ENCODE results near the gene UBE2E3. TPM values are rescaled to one million over a fixed set of nuclear protein-coding genes. Genes with fewer than 3 reads are reported as not detected.
A peak's percentile ranks its signal among the peaks of the same experiment; 100 is the strongest.
"Not testable (repeated sequence)": the region's sequence is repeated elsewhere in the genome, so short reads cannot be mapped to it uniquely, and the experiment has no call there.

Gene UBE2E3
- total RNA-seq, 2 donors from 2014 or later = 26.9 to 38.1 TPM

DNA sequence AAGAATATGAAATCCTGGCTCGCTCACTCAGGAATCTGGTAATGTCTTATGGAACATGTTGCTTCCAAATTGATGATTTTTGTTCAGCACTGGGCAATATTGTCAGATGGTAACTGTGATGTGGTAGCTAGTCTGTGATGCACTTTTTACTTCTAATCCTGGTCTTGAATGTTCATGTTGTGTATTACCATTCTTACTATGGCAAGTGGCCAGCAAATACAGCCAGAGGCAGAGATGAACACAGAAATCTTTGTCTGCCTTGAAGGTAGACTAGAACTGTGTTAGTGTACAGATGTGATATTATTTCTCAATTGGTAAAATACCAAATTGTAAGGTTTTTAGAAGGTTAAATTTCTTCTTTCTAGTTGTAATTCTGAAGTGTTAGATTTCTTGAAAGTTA, 83.3 kb downstream of the UBE2E3 start:
- Mint-ChIP-seq H3K9me3 (no peaks in the 10 kb centered on the region), H3K4me1 (no peaks in the 10 kb centered on the region), H3K27ac (no peak overlapping the region)

DNA sequence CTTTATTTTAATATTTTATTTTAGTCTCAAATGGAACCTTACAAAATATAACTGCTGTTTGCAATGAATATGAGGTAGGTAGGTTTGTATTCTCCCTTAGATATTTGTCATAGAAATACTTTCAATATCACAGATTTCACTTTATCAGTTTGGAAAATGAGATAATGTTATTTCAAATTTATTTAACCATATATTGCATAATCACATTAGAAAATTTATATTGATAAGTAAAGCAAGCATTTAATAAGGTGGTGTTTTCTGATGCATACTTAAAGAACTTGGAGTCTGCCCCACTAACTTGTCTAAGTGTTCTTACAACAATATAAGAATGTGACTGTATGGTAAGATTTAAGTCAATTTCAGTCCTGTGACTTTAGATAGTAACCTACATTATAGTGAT, 85.1 kb downstream of the UBE2E3 start:
- Mint-ChIP-seq H3K9me3 (no peaks in the 10 kb centered on the region), H3K4me1 (no peaks in the 10 kb centered on the region), H3K27me3 (no peaks in the 10 kb centered on the region), H3K4me3 (no peak overlapping the region), H3K27ac (no peak overlapping the region), H3K36me3 (ENCODE audit: low read depth) (peaks cover 19% of the 10 kb centered on the region)
- no peak for ATAC-seq (replicated peaks)

More for the DNA sequence above, 83.3 kb downstream of the UBE2E3 start:
- no peaks in the 10 kb centered on the region for H3K27me3 Mint-ChIP-seq
- ATAC-seq (replicated peaks) = no peak
- H3K36me3 Mint-ChIP-seq (ENCODE audit: low read depth) = peaks cover 19% of the 10 kb centered on the region
- no peak overlapping the region for H3K4me3 Mint-ChIP-seq

DNA sequence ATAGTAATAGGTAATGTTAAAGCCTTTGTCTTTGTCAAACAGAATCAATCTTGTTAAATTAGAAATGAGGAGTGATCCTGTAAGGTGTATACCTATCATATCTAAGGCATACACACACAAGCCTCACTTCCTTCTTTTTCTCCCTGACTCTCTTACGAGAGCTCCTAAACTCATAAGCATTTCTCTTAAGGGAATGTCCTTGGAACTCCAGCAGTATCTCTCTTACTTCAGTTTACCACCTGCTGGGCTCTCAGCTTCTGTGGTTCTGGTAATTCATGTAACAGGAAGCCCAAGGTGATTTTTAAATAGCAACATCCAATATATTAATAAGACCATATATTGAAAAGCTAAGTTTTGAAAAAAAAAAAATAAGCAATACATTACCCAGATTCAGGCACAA, 85.9 kb downstream of the UBE2E3 start:
- no peaks in the 10 kb centered on the region for H3K27me3 Mint-ChIP-seq
- H3K36me3 Mint-ChIP-seq (ENCODE audit: low read depth) = peaks cover 18% of the 10 kb centered on the region
- no peak overlapping the region for H3K4me3 Mint-ChIP-seq
- no peaks in the 10 kb centered on the region for H3K9me3 Mint-ChIP-seq
- H3K4me1 Mint-ChIP-seq = no peaks in the 10 kb centered on the region
- no peak for ATAC-seq (replicated peaks)
- no peak overlapping the region for H3K27ac Mint-ChIP-seq

DNA sequence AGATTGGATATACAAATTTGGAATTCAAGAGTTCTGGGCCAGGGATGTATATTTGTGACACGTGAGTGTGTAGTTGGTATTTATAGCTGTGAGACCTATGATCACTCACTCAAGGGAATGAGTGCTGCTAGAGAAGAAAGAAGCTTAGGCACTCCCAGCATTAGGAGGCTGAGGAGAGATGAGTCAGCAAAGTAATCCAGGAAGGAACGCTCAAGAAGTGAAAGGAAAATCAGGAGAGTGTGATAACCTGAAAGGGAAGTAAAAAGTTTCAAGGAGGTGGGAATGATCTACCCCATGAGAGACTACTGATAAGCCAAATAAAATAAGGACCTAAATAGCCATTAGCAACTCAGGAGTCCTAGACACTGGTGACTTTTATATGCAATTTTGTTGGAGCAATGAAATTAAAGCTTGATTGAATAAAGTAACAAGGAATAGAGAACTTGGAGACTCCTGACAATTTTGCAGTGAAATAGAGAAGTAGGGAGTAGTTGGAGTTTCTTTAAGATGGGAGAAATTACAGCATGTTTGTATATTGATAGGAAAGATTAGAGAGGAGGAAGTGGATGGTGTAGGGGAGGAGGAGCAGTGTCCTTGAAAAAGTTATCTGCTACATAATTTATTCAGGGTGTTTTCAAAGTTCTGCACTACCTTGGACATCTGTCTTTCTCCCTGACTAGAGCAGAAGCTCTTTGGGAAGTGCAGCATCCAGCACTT, 89.9 kb downstream of the UBE2E3 start:
- no peak for ATAC-seq (replicated peaks)
- Mint-ChIP-seq H3K27me3 (no peaks in the 10 kb centered on the region), H3K4me1 (no peaks in the 10 kb centered on the region), H3K9me3 (no peaks in the 10 kb centered on the region), H3K27ac (no peak overlapping the region), H3K4me3 (no peak overlapping the region), H3K36me3 (ENCODE audit: low read depth) (no peaks in the 10 kb centered on the region)

DNA sequence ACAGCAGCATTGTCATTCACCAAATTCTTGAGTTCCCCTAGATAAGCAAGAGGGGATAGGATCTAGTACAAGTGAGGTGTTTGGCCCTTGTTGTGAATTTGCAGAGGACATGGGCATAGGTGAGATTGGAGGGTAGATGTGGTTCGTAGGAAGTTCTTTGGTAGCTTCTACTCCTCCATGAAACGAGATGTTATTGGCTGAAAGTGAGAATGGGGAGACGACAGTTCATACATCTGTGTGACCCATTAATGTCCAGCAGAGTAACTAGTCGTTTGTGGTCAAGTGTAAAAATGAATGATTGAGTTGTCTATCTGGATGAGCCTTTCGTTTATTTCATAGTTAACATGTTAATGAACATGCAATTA, 90.4 kb downstream of the UBE2E3 start:
- H3K27ac Mint-ChIP-seq = no peak overlapping the region
- H3K9me3 Mint-ChIP-seq = no peaks in the 10 kb centered on the region
- H3K36me3 Mint-ChIP-seq (ENCODE audit: low read depth) = no peaks in the 10 kb centered on the region
- no peaks in the 10 kb centered on the region for H3K4me1 Mint-ChIP-seq
- ATAC-seq (replicated peaks) = no peak
- no peak overlapping the region for H3K4me3 Mint-ChIP-seq
- no peaks in the 10 kb centered on the region for H3K27me3 Mint-ChIP-seq

DNA sequence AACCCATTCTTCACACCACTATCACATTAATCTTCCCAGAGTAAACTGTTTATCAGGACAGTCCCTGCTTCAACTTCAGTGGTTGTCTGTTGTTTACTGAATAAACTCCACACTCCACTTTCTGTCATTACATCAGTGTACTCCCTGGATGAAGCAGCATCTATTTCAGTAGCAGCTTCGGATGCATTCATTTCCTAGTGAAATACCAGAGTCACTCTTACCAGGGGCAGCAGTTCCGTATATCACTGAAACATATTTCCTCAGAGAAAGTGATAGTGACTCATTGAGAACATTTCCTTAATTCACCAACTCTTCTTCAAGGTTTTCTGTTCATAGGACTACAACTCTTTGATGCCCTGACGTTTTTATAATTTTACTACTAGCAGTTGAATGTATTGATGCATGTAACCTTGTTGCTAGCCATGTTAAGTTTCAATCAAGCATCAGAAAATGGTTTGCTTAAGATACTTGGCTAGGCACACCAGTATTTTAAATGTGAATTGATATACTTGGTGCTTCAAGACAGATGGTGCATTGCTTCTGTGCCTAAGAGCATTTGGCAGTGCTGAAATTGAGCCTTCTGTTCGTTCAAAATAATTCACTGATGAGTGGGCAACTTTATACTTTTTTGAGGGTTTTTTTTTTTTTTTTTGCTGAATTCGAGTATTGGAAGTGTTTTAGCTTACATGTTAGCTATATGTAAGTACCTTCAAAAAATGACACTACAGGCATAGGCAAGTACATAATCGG, 92.3 kb downstream of the UBE2E3 start:
- H3K9me3 Mint-ChIP-seq = no peaks in the 10 kb centered on the region
- no peaks in the 10 kb centered on the region for H3K27me3 Mint-ChIP-seq
- peak; percentile 43 for ATAC-seq (replicated peaks)
- H3K27ac Mint-ChIP-seq = no peak overlapping the region
- H3K36me3 Mint-ChIP-seq (ENCODE audit: low read depth) = no peaks in the 10 kb centered on the region
- H3K4me1 Mint-ChIP-seq = no peaks in the 10 kb centered on the region
- no peak overlapping the region for H3K4me3 Mint-ChIP-seq

DNA sequence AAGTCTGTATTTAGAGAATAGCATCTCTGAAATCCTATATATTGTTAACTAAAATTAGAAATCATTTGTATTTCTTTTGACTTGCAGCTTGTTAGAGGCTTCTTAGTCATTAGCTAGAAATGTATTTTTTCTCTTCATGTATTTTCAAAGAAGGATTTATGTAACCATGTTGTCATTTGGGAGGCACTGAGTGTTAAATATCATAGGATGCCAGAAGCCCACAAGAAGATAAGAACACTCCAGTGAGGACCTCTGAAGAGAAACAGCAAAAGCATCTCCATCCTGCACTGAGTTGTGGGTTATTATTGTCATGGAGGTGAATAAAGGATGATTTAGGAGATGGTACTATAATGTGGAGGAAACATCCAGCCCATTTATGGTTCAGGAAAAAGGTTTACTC, 93.5 kb downstream of the UBE2E3 start:
- Mint-ChIP-seq H3K4me3 (no peak overlapping the region), H3K36me3 (ENCODE audit: low read depth) (no peaks in the 10 kb centered on the region), H3K4me1 (no peaks in the 10 kb centered on the region), H3K9me3 (no peaks in the 10 kb centered on the region), H3K27ac (no peak overlapping the region), H3K27me3 (no peaks in the 10 kb centered on the region)
- ATAC-seq (replicated peaks) = no peak

DNA sequence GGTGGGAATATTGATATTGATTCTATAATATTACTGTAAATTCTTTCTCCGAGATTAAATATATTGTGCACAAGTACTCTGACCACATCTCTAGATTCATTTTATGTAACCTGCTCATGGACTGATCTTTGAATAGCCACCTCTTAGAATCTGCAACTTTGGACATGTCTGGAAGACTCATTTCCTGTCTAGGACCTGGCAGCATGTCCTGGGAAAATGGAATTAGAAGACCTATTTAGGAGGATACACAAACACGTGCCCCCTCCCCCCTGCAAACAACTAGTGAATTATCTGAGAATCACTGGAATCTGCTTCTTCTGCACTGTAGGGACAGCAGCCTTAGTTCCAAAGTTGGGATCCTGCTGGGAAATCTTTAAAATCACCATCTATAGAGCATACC, 94.1 kb downstream of the UBE2E3 start:
- no peaks in the 10 kb centered on the region for H3K36me3 Mint-ChIP-seq (ENCODE audit: low read depth)
- H3K4me1 Mint-ChIP-seq = no peaks in the 10 kb centered on the region
- ATAC-seq (replicated peaks) = no peak
- H3K9me3 Mint-ChIP-seq = no peaks in the 10 kb centered on the region
- H3K4me3 Mint-ChIP-seq = no peak overlapping the region
- no peak overlapping the region for H3K27ac Mint-ChIP-seq
- H3K27me3 Mint-ChIP-seq = no peaks in the 10 kb centered on the region

DNA sequence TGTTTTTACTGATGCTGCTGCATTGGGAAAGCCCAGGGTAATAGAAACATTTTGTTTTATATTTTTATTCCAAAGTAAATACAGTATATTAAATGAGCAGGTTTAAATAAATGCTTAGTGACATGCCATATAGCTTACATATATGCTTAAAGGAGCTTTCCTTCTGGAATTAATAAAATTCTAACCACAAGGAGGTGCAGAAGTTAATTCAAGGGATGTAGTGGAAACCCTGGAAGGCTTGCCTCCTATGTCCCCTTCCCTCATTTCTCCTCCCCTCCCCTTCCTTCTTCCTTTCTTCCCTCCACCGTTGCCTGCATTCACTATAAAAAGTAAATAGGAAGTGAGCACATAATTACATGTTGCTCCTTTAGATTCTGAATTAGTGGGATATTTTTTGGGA, 96.3 kb downstream of the UBE2E3 start:
- H3K36me3 Mint-ChIP-seq (ENCODE audit: low read depth) = no peaks in the 10 kb centered on the region
- H3K4me3 Mint-ChIP-seq = no peak overlapping the region
- H3K4me1 Mint-ChIP-seq = no peaks in the 10 kb centered on the region
- H3K27ac Mint-ChIP-seq = no peak overlapping the region
- ATAC-seq (replicated peaks) = no peak
- H3K27me3 Mint-ChIP-seq = no peaks in the 10 kb centered on the region
- H3K9me3 Mint-ChIP-seq = no peaks in the 10 kb centered on the region

DNA sequence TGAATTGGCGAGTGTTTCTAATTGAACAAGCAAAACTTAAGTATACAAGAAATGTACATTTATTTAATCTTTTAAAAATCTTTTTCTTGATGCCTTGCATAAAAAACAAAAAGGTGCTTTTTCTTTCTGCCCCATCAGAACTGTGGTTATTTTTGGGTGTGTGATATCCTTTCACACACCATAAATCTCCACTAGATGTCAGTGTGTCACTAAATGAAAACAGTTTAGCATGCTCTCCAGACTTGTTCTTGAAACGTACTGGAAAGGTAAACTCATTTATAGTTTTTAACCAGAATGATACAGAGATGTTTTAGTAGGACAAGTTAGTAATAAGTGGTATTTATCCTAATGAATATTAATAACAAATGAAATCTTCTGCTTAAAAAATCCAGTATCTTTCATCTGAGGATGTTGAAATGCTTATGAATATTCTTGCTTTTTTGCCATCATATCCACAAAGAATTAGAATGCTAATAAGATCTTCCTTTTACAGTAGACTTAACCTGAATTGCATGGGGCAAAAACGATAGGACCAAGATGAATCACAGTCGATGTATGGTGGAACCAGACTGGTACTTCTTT, 96.8 kb downstream of the UBE2E3 start:
- Mint-ChIP-seq H3K27me3 (no peaks in the 10 kb centered on the region), H3K27ac (no peak overlapping the region), H3K36me3 (ENCODE audit: low read depth) (no peaks in the 10 kb centered on the region), H3K9me3 (no peaks in the 10 kb centered on the region), H3K4me3 (no peak overlapping the region), H3K4me1 (no peaks in the 10 kb centered on the region)
- ATAC-seq (replicated peaks) = peak; percentile 74

DNA sequence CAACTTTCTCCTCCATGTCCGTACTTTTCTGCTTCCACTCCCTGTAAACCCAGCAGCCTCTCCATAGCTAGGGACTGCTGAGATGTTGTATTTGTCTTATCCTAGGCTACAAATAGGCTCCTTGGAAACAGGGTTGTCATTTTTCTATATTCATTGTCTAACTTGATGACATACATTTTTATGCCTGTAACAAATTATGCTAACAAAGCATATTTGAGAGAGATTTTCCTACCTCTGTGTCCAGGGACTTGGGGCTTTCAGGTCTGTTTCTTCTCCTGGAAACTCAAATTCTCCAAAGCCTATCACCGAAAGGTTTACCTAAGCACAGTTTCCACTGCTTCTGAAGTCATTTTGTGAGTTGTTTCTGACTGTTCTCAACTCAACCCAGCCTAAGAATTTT, 102.7 kb downstream of the UBE2E3 start:
- H3K4me3 Mint-ChIP-seq = no peak overlapping the region
- ATAC-seq (replicated peaks) = no peak
- H3K4me1 Mint-ChIP-seq = no peaks in the 10 kb centered on the region
- no peak overlapping the region for H3K27ac Mint-ChIP-seq
- peaks cover 8% of the 10 kb centered on the region for H3K27me3 Mint-ChIP-seq
- H3K36me3 Mint-ChIP-seq (ENCODE audit: low read depth) = no peaks in the 10 kb centered on the region
- no peaks in the 10 kb centered on the region for H3K9me3 Mint-ChIP-seq

DNA sequence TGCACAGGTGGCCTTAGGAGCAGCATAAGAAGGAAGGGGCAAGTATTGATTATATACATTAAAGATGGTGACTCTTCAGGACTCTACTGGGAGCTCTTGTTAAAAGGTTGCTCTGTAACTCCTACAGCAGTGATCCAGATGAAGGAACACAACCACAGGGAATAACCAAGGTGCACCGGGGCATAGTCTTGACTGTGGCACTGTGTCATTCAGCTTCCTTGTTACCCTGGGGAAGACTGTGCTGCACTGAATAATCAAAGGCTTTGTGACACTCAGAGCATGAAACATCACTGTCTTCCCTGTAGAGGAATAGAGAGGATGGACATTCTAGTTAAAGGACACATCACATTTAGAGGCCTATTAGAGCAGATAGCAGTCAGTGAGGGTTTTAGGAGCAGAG, 105.3 kb downstream of the UBE2E3 start:
- Mint-ChIP-seq H3K4me1 (no peaks in the 10 kb centered on the region), H3K27me3 (peaks cover 17% of the 10 kb centered on the region), H3K4me3 (no peak overlapping the region), H3K27ac (no peak overlapping the region), H3K36me3 (ENCODE audit: low read depth) (no peaks in the 10 kb centered on the region), H3K9me3 (peaks cover 5% of the 10 kb centered on the region)
- ATAC-seq (replicated peaks) = no peak

DNA sequence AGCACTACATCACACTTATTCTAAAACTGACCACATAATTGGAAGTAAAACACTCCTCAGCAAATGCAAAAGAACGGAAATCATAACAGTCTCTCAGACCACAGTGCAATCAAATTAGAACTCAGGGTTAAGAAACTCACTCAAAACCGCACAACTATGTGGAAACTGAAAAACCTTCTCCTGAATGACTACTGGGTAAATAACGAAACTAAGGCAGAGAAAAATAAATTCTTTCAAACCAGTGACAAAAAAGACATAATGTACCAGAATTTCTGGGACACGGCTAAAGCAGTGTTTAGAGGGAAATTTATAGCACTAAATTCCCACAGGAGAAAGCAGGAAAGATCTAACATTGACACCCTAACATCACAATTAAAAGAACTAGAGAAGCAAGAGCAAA, 111.5 kb downstream of the UBE2E3 start:
- H3K27ac Mint-ChIP-seq = peak overlapping the region; percentile 14

DNA sequence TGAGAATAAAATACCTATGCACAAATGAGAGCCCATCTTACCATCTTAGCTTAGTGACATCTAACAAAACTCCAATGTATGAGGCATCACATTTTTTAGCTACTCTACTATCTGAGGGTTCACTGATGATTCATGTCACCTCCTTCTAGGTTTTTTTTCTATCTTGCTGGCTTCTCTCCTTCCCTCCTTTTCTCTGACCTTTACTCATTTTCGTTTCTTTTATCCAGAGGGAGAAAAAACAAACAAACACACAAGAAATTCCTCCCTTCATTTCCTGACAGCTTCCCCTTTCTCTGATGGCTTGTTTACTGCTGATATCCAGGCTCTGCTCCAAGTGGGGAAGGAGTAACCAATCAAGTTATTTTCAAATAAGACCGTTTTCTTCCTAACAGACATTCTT, 115.1 kb downstream of the UBE2E3 start:
- H3K9me3 Mint-ChIP-seq = peaks cover 13% of the 10 kb centered on the region
- no peak overlapping the region for H3K27ac Mint-ChIP-seq
- ATAC-seq (replicated peaks) = no peak
- no peak overlapping the region for H3K4me3 Mint-ChIP-seq
- H3K36me3 Mint-ChIP-seq (ENCODE audit: low read depth) = no peaks in the 10 kb centered on the region
- H3K4me1 Mint-ChIP-seq = peaks cover 10% of the 10 kb centered on the region
- peaks cover 7% of the 10 kb centered on the region for H3K27me3 Mint-ChIP-seq

More for the DNA sequence above, 111.5 kb downstream of the UBE2E3 start:
- not testable (repeated sequence) for H3K36me3 Mint-ChIP-seq (ENCODE audit: low read depth); ATAC-seq (replicated peaks)
- Mint-ChIP-seq H3K9me3 (peaks cover 17% of the 10 kb centered on the region), H3K27me3 (peaks cover 13% of the 10 kb centered on the region), H3K4me1 (peaks cover 10% of the 10 kb centered on the region), H3K4me3 (peak overlapping the region; percentile 36)

DNA sequence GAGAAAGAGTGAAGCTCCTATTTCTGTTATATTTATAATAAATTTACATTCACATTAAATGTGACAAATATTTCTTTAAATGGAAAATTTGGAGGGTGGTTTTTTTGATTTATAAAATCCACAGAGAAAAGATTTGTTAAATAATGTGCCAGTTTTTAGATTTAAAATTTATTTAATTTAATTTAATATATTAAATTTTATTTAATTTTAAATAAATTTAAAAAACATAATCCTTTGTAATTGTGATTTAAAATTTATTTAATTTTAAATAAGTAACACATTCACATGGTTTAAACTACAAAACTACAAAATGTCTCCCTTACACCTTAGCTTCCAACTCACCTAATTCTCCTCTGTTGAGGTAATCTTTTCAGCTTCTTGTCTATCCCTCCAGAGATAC, 123.3 kb downstream of the UBE2E3 start:
- peaks cover 29% of the 10 kb centered on the region for H3K4me1 Mint-ChIP-seq
- H3K4me3 Mint-ChIP-seq = no peak overlapping the region
- no peak for ATAC-seq (replicated peaks)
- H3K27me3 Mint-ChIP-seq = no peaks in the 10 kb centered on the region
- H3K9me3 Mint-ChIP-seq = no peaks in the 10 kb centered on the region
- peaks cover 5% of the 10 kb centered on the region for H3K36me3 Mint-ChIP-seq (ENCODE audit: low read depth)
- no peak overlapping the region for H3K27ac Mint-ChIP-seq

Data from activated T-helper 17 cell treated with anti-CD3 and anti-CD28 coated beads, Interleukin-2, amount 50 U/mL, for 72 hours (primary cell).